ENCODE results near the gene CCR2. TPM values are rescaled to one million over a fixed set of nuclear protein-coding genes. Genes with fewer than 3 reads are reported as not detected.

CCR2 gene
- polyA plus RNA-seq, 1 donor (not counting 4 experiments of a cell fraction or from before 2014, with no cell fraction given), result 0.07 TPM

DNA sequence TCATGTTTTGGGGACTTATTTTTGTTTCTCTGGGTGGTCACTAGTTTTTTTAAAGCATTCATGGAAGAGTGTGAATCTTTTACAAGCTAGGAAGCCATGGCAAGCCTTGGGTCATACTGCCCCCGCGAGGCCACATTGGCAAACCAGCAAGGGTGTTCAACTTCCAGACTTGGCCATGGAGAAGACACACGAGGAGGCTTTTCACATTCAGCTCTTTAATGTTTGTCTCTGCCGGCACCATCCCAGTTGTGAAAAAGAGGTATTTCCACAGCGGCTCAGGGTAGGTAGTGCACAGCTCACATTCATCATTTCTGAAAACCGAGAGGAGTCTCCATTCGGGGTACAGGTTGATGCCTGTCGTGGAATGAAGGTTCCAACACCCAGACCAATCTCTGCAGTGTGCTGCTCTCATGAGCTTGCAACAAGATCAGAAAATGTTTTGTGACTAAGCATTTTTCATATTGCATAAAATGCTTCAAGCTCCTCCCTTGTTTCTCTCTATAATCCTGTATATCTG lies 24.6 kb downstream of the CCR2 start:
- H4K20me1 ChIP-seq (ENCODE audit: control insufficient read depth, extremely low read depth, insufficient read depth, low read length), result no peaks in the 10 kb centered on the region
- H3K4me2 ChIP-seq (ENCODE audit: control insufficient read depth, extremely low read depth, insufficient read depth, low read depth, low read length), result peak overlapping the region; percentile 72
- peaks cover 7% of the 10 kb centered on the region for H3K27me3 ChIP-seq (ENCODE audit: control insufficient read depth, extremely low read depth, insufficient read depth, low read length)
- H3K9ac ChIP-seq (ENCODE audit: control insufficient read depth, extremely low read depth, insufficient read depth, low read length), result no peak overlapping the region
- H2AFZ ChIP-seq (ENCODE audit: control insufficient read depth, low read length), result peak overlapping the region; percentile 78
- peaks cover 18% of the 10 kb centered on the region for H3K4me1 ChIP-seq (ENCODE audit: control insufficient read depth, extremely low read depth, insufficient read depth, low read length)
- H3K9me1 ChIP-seq (ENCODE audit: control insufficient read depth, extremely low read depth, insufficient read depth, low read length), result no peaks in the 10 kb centered on the region
- dilution Hi-C loops (cut with MboI; ENCODE audit: extremely low pct_ligation_motif_present, low sequenced_read_pairs), result no loop called here
- DNase-seq (ENCODE audit: low read depth, low spot score) (peak; percentile 38), FAIRE-seq (peak; percentile 87)
- H3K4me3 ChIP-seq (ENCODE audit: control insufficient read depth in 2 of 3, extremely low read depth in 1 of 3, insufficient read depth in 2 of 3, low read depth in 1 of 3, low read length in 3 of 3), result peak overlapping the region in 2 of 3 experiments; percentile 41 to 56
- H3K36me3 ChIP-seq (ENCODE audit: control insufficient read depth in 2 of 2, extremely low read depth in 1 of 2, insufficient read depth in 2 of 2, low read length in 2 of 2), result no peaks in the 10 kb centered on the region
- H3K27ac ChIP-seq (ENCODE audit: control insufficient read depth, insufficient read depth, low read length), result no peak overlapping the region
- no peaks in the 10 kb centered on the region for H3K79me2 ChIP-seq (ENCODE audit: control insufficient read depth, insufficient read depth, low read length)
- H3K9me3 ChIP-seq (ENCODE audit: control insufficient read depth, low read depth, low read length), result no peaks in the 10 kb centered on the region
- TF ChIP-seq EZH2 (IDR thresholded peaks at IDR 0.05; ENCODE audit: low read length), result no peak
- TF ChIP-seq, protein P1, sequence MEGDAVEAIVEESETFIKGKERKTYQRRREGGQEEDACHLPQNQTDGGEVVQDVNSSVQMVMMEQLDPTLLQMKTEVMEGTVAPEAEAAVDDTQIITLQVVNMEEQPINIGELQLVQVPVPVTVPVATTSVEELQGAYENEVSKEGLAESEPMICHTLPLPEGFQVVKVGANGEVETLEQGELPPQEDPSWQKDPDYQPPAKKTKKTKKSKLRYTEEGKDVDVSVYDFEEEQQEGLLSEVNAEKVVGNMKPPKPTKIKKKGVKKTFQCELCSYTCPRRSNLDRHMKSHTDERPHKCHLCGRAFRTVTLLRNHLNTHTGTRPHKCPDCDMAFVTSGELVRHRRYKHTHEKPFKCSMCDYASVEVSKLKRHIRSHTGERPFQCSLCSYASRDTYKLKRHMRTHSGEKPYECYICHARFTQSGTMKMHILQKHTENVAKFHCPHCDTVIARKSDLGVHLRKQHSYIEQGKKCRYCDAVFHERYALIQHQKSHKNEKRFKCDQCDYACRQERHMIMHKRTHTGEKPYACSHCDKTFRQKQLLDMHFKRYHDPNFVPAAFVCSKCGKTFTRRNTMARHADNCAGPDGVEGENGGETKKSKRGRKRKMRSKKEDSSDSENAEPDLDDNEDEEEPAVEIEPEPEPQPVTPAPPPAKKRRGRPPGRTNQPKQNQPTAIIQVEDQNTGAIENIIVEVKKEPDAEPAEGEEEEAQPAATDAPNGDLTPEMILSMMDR (optimal IDR thresholded peaks at IDR 0.05 in 1 of 3, IDR thresholded peaks at IDR 0.05 in 1 of 3, conservative IDR thresholded peaks at IDR 0.05 in 1 of 3; ENCODE audit: extremely low read depth in 1 of 3, insufficient read depth in 2 of 3, low read length in 3 of 3), result peak; percentile 77 to 88 (median 88)

DNA sequence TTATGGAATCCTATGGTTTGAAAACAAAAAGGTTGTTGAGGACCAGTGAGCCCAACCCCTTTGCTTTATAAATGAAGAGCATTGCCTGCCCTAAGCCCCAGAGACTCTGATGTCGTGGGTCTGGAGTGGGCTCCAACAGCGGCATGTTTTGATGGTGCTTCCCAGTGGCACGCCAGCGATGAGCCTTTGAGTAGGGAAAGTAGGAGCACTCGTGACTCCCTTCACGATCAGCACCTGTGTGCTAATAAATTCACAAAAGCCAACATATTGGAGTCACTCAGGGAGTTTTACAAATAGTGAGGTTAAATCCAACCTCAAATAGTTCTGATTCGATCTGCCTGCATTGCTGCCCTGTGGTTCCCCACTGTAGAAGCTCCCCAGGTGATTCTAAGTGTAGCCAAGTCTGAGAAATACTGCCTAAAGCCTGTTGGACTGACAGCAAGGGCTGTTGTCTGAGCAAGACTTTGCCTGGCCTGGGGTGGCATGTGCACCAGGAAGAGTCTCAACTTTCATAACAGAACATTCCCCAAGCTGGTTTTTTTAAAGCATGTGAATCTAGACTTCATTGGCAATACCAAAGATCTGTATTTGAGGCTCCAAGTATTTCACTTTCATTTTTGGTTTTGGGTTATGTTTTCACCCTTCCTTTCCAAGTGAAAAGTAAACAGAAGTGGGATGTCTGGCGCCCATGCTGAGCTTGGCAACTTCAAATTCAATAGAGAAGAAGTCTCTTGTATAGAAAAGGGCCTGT lies 26.7 kb downstream of the CCR2 start:
- no peak for TF ChIP-seq EZH2 (IDR thresholded peaks at IDR 0.05; ENCODE audit: low read length)
- TF ChIP-seq, protein P1 (optimal IDR thresholded peaks at IDR 0.05 in 1 of 3, IDR thresholded peaks at IDR 0.05 in 1 of 3, conservative IDR thresholded peaks at IDR 0.05 in 1 of 3; ENCODE audit: extremely low read depth in 1 of 3, insufficient read depth in 2 of 3, low read length in 3 of 3), result no peak
- peak overlapping the region; percentile 7 for H2AFZ ChIP-seq (ENCODE audit: control insufficient read depth, low read length)
- DNase-seq (ENCODE audit: low read depth, low spot score), result no peak
- no peak overlapping the region for H3K27ac ChIP-seq (ENCODE audit: control insufficient read depth, insufficient read depth, low read length)
- H3K9me3 ChIP-seq (ENCODE audit: control insufficient read depth, low read depth, low read length), result no peaks in the 10 kb centered on the region
- H3K4me1 ChIP-seq (ENCODE audit: control insufficient read depth, extremely low read depth, insufficient read depth, low read length), result peaks cover 18% of the 10 kb centered on the region
- H3K36me3 ChIP-seq (ENCODE audit: control insufficient read depth in 2 of 2, extremely low read depth in 1 of 2, insufficient read depth in 2 of 2, low read length in 2 of 2), result no peaks in the 10 kb centered on the region
- no peaks in the 10 kb centered on the region for H3K79me2 ChIP-seq (ENCODE audit: control insufficient read depth, insufficient read depth, low read length)
- no peaks in the 10 kb centered on the region for H3K9me1 ChIP-seq (ENCODE audit: control insufficient read depth, extremely low read depth, insufficient read depth, low read length)
- peak; percentile 88 for FAIRE-seq
- dilution Hi-C loops (cut with MboI; ENCODE audit: extremely low pct_ligation_motif_present, low sequenced_read_pairs), result no loop called here
- H3K4me2 ChIP-seq (ENCODE audit: control insufficient read depth, extremely low read depth, insufficient read depth, low read depth, low read length), result peak overlapping the region; percentile 74
- H3K9ac ChIP-seq (ENCODE audit: control insufficient read depth, extremely low read depth, insufficient read depth, low read length), result no peak overlapping the region
- no peak overlapping the region for H3K4me3 ChIP-seq (ENCODE audit: control insufficient read depth in 2 of 3, extremely low read depth in 1 of 3, insufficient read depth in 2 of 3, low read depth in 1 of 3, low read length in 3 of 3)
- H3K27me3 ChIP-seq (ENCODE audit: control insufficient read depth, extremely low read depth, insufficient read depth, low read length), result no peaks in the 10 kb centered on the region
- H4K20me1 ChIP-seq (ENCODE audit: control insufficient read depth, extremely low read depth, insufficient read depth, low read length), result no peaks in the 10 kb centered on the region
